Tibial nerve (tissue), 4 donors: ENCODE measurements around the gene MED1. TPM values are rescaled to one million over a fixed set of nuclear protein-coding genes. Genes with fewer than 3 reads are reported as not detected.

Experiments
- DNase-seq, 2 donors: peaks; one replicate each; pipeline ENCODE4 v3.0.0-alpha.2; 2019; ENCODE audit warnings: low spot score in 2 of 2
- H3K27ac ChIP-seq, 4 donors: fragments of 200-600 bp; sonication (generic) in 3 of 4; one replicate each; pipeline ENCODE4 v1.5.1; 2017 to 2019; ENCODE audit warnings: mild to moderate bottlenecking in 1 of 4
- H3K27me3 ChIP-seq, 2 donors: fragments of 200-600 bp; sonication (generic) in 1 of 2; one replicate each; pipeline versions ENCODE4 v1.5.1 to v1.6.0; 2017 to 2019
- H3K36me3 ChIP-seq, 3 donors: fragments of 200-600 bp; sonication (generic); one replicate each; pipeline ENCODE4 v1.5.1; 2018 to 2019
- H3K4me1 ChIP-seq, 4 donors: fragments of 200-600 bp; sonication (generic) in 3 of 4; one replicate each; pipeline ENCODE4 v1.5.1; 2017 to 2019
- H3K4me3 ChIP-seq, 4 donors: fragments of 200-600 bp; sonication (generic) in 3 of 4; one replicate each; pipeline ENCODE4 v1.5.1; 2017 to 2019; ENCODE audit warnings: mild to moderate bottlenecking in 1 of 4, moderate library complexity in 1 of 4
- H3K9me3 ChIP-seq, 4 donors: fragments of 200-600 bp; sonication (generic) in 3 of 4; one replicate each; pipeline ENCODE4 v1.5.1; 2017 to 2019
- CTCF ChIP-seq, 5 experiments: fragments of 200-600 bp in 3 of 5; fragments of 450-650 bp in 2 of 5; sonication (generic) in 3 of 5; IDR thresholded peaks; one replicate each; pipeline ENCODE4 v1.5.1; 2016 to 2019; ENCODE audit warnings: antibody characterized with exemption in 5 of 5, mild to moderate bottlenecking in 3 of 5, moderate library complexity in 2 of 5
- EP300 ChIP-seq, 2 donors: sonication (generic); formaldehyde crosslinking; IDR thresholded peaks; one replicate each; pipeline ENCODE4 v1.6.1; 2017; ENCODE audit warnings: antibody characterized with exemption in 2 of 2, mild to moderate bottlenecking in 1 of 2
- POLR2A ChIP-seq, 2 donors: fragments of 450-650 bp; IDR thresholded peaks; one replicate each; pipeline ENCODE4 v1.6.1; 2017; ENCODE audit warnings: antibody characterized with exemption in 2 of 2, mild to moderate bottlenecking in 2 of 2, moderate library complexity in 2 of 2
- WGBS, 2 donors: methylation state at CpG; one replicate each; pipeline ENCODE4 v1.1.5; 2018; 5-methylcytosine and 5-hydroxymethylcytosine counted together
- total RNA-seq, 4 donors: library from RNA; depleted of rRNA; stranded (reverse); fragments of >200 nt; gene quantifications; one replicate each; pipeline ENCODE4 v1.1.0, GENCODE V29; 2016

Gene MED1
- total RNA-seq, 4 donors from 2014 or later: 17.0 to 30.4 (median 27.0) TPM

GRCh38 chr17:39357986-39358385 lies 93.1 kb downstream of the MED1 start:
- no peaks in the 10 kb centered on the region for H3K27me3 ChIP-seq
- H3K27ac ChIP-seq: no peak overlapping the region
- peaks cover 0 to 38% (median 2%) of the 10 kb centered on the region in 4 donors for H3K4me1 ChIP-seq
- H3K4me3 ChIP-seq: no peak overlapping the region
- no peak for DNase-seq
- no peak for TF ChIP-seq POLR2A (IDR thresholded peaks at IDR 0.05)
- TF ChIP-seq CTCF (IDR thresholded peaks at IDR 0.05): no peak
- no peak for TF ChIP-seq EP300 (IDR thresholded peaks at IDR 0.05)
- 65 to 85% methylated on average over 3 of the region's 3 CpGs for WGBS, 2 donors
- H3K9me3 ChIP-seq: no peaks in the 10 kb centered on the region
- H3K36me3 ChIP-seq: no peaks in the 10 kb centered on the region

- no peaks in the 10 kb centered on the region for H3K36me3 ChIP-seq
- no peaks in the 10 kb centered on the region for H3K9me3 ChIP-seq
- no peak overlapping the region for H3K4me3 ChIP-seq
- WGBS, 2 donors: 85 to 89% methylated on average over 8 of the region's 8 CpGs
- H3K4me1 ChIP-seq: peaks cover 0 to 43% (median 2%) of the 10 kb centered on the region in 4 donors
- H3K27me3 ChIP-seq: no peaks in the 10 kb centered on the region
- H3K27ac ChIP-seq: no peak overlapping the region
- DNase-seq: no peak
- no peak for TF ChIP-seq CTCF (IDR thresholded peaks at IDR 0.05)
- no peak for TF ChIP-seq EP300 (IDR thresholded peaks at IDR 0.05)
- no peak for TF ChIP-seq POLR2A (IDR thresholded peaks at IDR 0.05)
Observed at GRCh38 chr17:39357488-39357887, 93.6 kb downstream of the MED1 start.

Other genes starting within 250 kb of the MED1 start
- under 1 TPM in 2 of 4 donors, not detected in 2; 0.20 to 0.30 TPM for gene STAC2, start 225.3 kb downstream of the MED1 start, total RNA-seq
- 10 to 100 TPM; 21.1 to 32.4 (median 30.4) TPM for gene FBXL20, start 49.6 kb downstream of the MED1 start, total RNA-seq
- 10 to 100 TPM; 39.3 to 50.4 (median 40.7) TPM for gene CDK12, start 10.2 kb upstream of the MED1 start, total RNA-seq
- not detected for gene NEUROD2, start 156.7 kb upstream of the MED1 start, total RNA-seq
- gene PPP1R1B, start 175.7 kb upstream of the MED1 start, total RNA-seq: 10 to 100 TPM; 10.4 to 20.4 (median 12.7) TPM
- gene STARD3, start 185.9 kb upstream of the MED1 start, total RNA-seq: 100 to 1,000 TPM in 3 of 4 donors, 10 to 100 TPM in 1; 85.3 to 170 (median 108) TPM
- gene TCAP, start 214.1 kb upstream of the MED1 start, total RNA-seq: 1 to 10 TPM in 1 of 4 donors, under 1 TPM in 3; 0.30 to 5.5 (median 0.61) TPM
- gene PNMT, start 217.2 kb upstream of the MED1 start, total RNA-seq: 10 to 100 TPM in 3 of 4 donors, 1 to 10 TPM in 1; 2.4 to 19.6 (median 12.4) TPM
- 10 to 100 TPM; 10.9 to 16.5 (median 15.1) TPM for gene PGAP3, start 236.8 kb upstream of the MED1 start, total RNA-seq
- gene ERBB2, start 248.8 kb upstream of the MED1 start, total RNA-seq: 100 to 1,000 TPM; 101 to 131 (median 114) TPM